ENCODE data around the gene SCNN1A. TPM values are rescaled to one million over a fixed set of nuclear protein-coding genes. Genes with fewer than 3 reads are reported as not detected.
A peak's percentile ranks its signal among the peaks of the same experiment; 100 is the strongest.

SCNN1A gene
- total RNA-seq, 1 experiment from 2014 or later = 111 TPM

GRCh38 chr12:6367065-6367968 lies 8.0 kb downstream of the SCNN1A start:
- H3K9me3 Mint-ChIP-seq = no peaks in the 10 kb centered on the region; a peak in 1 of 5 replicates
- H3K79me2 ChIP-seq (ENCODE audit: insufficient read depth, low read length) = peaks cover 18% of the 10 kb centered on the region
- H4K91ac ChIP-seq (ENCODE audit: insufficient read length, low read depth, low read length) = no peak overlapping the region
- no peak overlapping the region for H3K27ac ChIP-seq (ENCODE audit: insufficient read length, low read depth, low read length)
- H3K27me3 Mint-ChIP-seq (ENCODE audit: low read depth) = no peaks in the 10 kb centered on the region
- no peak overlapping the region for H3T11ph ChIP-seq (ENCODE audit: low read length)
- H3K23ac ChIP-seq (ENCODE audit: insufficient read length, low read depth, low read length) = no peak overlapping the region
- H3K4me1 Mint-ChIP-seq = peaks cover 42 to 43% of the 10 kb centered on the region in 2 experiments
- H3K14ac ChIP-seq (ENCODE audit: insufficient read depth, low read length) = no peak overlapping the region
- H3K27ac Mint-ChIP-seq = peak overlapping the region in 2 of 3 experiments; percentile 68 to 80; a peak in 2 of 7 replicates
- peaks cover 9% of the 10 kb centered on the region for H3K79me1 ChIP-seq (ENCODE audit: insufficient read depth, low read depth, low read length, poor library complexity, severe bottlenecking)
- H2AK5ac ChIP-seq (ENCODE audit: insufficient read length, low read length) = no peak overlapping the region
- no peak overlapping the region for H2BK20ac ChIP-seq (ENCODE audit: low read depth, low read length, poor library complexity, severe bottlenecking)
- no peak overlapping the region for H2BK15ac ChIP-seq (ENCODE audit: low read depth, low read length)
- H3K4me1 ChIP-seq (ENCODE audit: insufficient read depth, low read length) = peaks cover 10% of the 10 kb centered on the region; the same call in 1 of the 2 replicates
- no peak overlapping the region for H3K4ac ChIP-seq (ENCODE audit: low read depth, low read length)
- no peak overlapping the region for H3K18ac ChIP-seq (ENCODE audit: insufficient read length, low read depth, low read length)
- DNase-seq = no peak
- H2BK5ac ChIP-seq (ENCODE audit: insufficient read length, low read length) = no peak overlapping the region
- TF ChIP-seq, protein P1, sequence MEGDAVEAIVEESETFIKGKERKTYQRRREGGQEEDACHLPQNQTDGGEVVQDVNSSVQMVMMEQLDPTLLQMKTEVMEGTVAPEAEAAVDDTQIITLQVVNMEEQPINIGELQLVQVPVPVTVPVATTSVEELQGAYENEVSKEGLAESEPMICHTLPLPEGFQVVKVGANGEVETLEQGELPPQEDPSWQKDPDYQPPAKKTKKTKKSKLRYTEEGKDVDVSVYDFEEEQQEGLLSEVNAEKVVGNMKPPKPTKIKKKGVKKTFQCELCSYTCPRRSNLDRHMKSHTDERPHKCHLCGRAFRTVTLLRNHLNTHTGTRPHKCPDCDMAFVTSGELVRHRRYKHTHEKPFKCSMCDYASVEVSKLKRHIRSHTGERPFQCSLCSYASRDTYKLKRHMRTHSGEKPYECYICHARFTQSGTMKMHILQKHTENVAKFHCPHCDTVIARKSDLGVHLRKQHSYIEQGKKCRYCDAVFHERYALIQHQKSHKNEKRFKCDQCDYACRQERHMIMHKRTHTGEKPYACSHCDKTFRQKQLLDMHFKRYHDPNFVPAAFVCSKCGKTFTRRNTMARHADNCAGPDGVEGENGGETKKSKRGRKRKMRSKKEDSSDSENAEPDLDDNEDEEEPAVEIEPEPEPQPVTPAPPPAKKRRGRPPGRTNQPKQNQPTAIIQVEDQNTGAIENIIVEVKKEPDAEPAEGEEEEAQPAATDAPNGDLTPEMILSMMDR (conservative IDR thresholded peaks at IDR 0.05) = peak; percentile 41; the same call in 2 of the 3 replicates
- peaks cover 13% of the 10 kb centered on the region for H3K23me2 ChIP-seq (ENCODE audit: insufficient read length, low read depth, low read length, poor library complexity, severe bottlenecking)
- H3K36me3 Mint-ChIP-seq (ENCODE audit: insufficient read depth in 1 of 3, low read depth in 3 of 3) = peaks cover 16 to 59% (median 46%) of the 10 kb centered on the region in 3 experiments
- H3K9ac ChIP-seq (ENCODE audit: extremely low read depth, insufficient read length, low read length) = no peak overlapping the region
- no peaks in the 10 kb centered on the region for H4K20me1 ChIP-seq (ENCODE audit: control insufficient read depth, insufficient read depth, insufficient read length)
- WGBS (ENCODE audit: extremely low coverage, insufficient read length, low lambda C conversion rate) = no CpG with 5 or more reads among the region's 11 CpGs
- H3K56ac ChIP-seq (ENCODE audit: insufficient read length, low read depth, low read length) = no peak overlapping the region
- H2BK12ac ChIP-seq (ENCODE audit: insufficient read length, low read depth, low read length) = no peak overlapping the region
- no peaks in the 10 kb centered on the region for H3K9me3 ChIP-seq (ENCODE audit: control insufficient read depth, low read depth, low read length)
- H3K4me3 Mint-ChIP-seq = no peak overlapping the region
- H2BK120ac ChIP-seq (ENCODE audit: low read depth, low read length, poor library complexity, severe bottlenecking) = no peak overlapping the region
- no peak overlapping the region for H4K5ac ChIP-seq (ENCODE audit: insufficient read length, low read depth, low read length)
- no peak overlapping the region for H4K8ac ChIP-seq (replicated peaks; ENCODE audit: insufficient read length, low read depth, low read length)
- H3K4me2 ChIP-seq (ENCODE audit: insufficient read depth, insufficient read length, low read length) = no peak overlapping the region
- no peak overlapping the region for H2AFZ ChIP-seq (ENCODE audit: low read length)
- H3K27me3 ChIP-seq (ENCODE audit: insufficient read depth, low read length) = no peaks in the 10 kb centered on the region

Measured in H9 (cell line).